H1 (cell line): ENCODE data around the gene BTG2. TPM values are rescaled to one million over a fixed set of nuclear protein-coding genes. Genes with fewer than 3 reads are reported as not detected.
A peak's percentile ranks its signal among the peaks of the same experiment; 100 is the strongest.

Source experiments
- CTCF ChIA-PET: fragments of 300-600 bp; sonication (Branson Sonifier 250); formaldehyde crosslinking; loops from one replicate; lab custom pipeline; 2021; ENCODE audit not compliant: partially characterized antibody; lab: Charles Lee
- POLR2A ChIA-PET: fragments of 300-600 bp; sonication (Branson Sonifier 250); formaldehyde crosslinking; loops from one replicate; lab custom pipeline; 2021; ENCODE audit warnings: inconsistent platforms; ENCODE audit not compliant: partially characterized antibody; lab: Charles Lee
- DNase-seq, 2 experiments: peaks; one replicate each; pipeline versions ENCODE4 v3.0.0 to v3.0.0-alpha.2; 2010 to 2022; ENCODE audit warnings: low spot score in 2 of 2, low read depth in 1 of 2, mixed read lengths in 1 of 2
- FAIRE-seq: peaks from 2 replicates; lab custom pipeline; 2011; peaks lifted over from hg19 to GRCh38; lab: Jason Lieb, UNC
- H2AFZ ChIP-seq: 2 replicates; pipeline ENCODE4 v1.8.1; 2012; ENCODE audit warnings: low read length, inconsistent platforms
- H2AK5ac ChIP-seq: 2 replicates; pipeline ENCODE4 v1.6.1; 2013; ENCODE audit warnings: low read depth, low read length
- H2BK120ac ChIP-seq: replicated peaks from 2 replicates; pipeline ENCODE3; 2013; ENCODE audit warnings: low read depth, low read length, inconsistent platforms
- H2BK12ac ChIP-seq: 2 replicates; pipeline ENCODE4 v1.6.1; 2013; ENCODE audit warnings: low read depth, low read length
- H2BK15ac ChIP-seq: 2 replicates; pipeline ENCODE4 v1.6.1; 2013; ENCODE audit warnings: low read length
- H2BK20ac ChIP-seq: 2 replicates; pipeline ENCODE4 v1.6.1; 2013; ENCODE audit warnings: low read length
- H2BK5ac ChIP-seq: 2 replicates; pipeline ENCODE4 v1.6.1; 2013; ENCODE audit warnings: low read depth, low read length
- H3K14ac ChIP-seq: 2 replicates; pipeline ENCODE4 v1.6.1; 2013; ENCODE audit warnings: inconsistent platforms; ENCODE audit not compliant: insufficient read length
- H3K18ac ChIP-seq: 2 replicates; pipeline ENCODE4 v1.6.1; 2013; ENCODE audit warnings: low read length; ENCODE audit errors: extremely low read depth
- H3K23ac ChIP-seq: 2 replicates; pipeline ENCODE4 v1.6.1; 2013; ENCODE audit warnings: inconsistent platforms; ENCODE audit not compliant: insufficient read length
- H3K23me2 ChIP-seq: 2 replicates; pipeline ENCODE4 v1.6.1; 2013; ENCODE audit warnings: low read depth, low read length
- H3K27ac ChIP-seq: 2 replicates; pipeline ENCODE4 v1.6.1; 2011; ENCODE audit warnings: low read depth, low read length, inconsistent platforms
- H3K27me3 ChIP-seq, 4 experiments: replicated peaks in 1 of 4; 1 replicate in 1 of 4; 2 replicates in 3 of 4; pipeline versions ENCODE4 v1.6.1 to v1.8.1; 2011 to 2013; ENCODE audit warnings: low read length in 3 of 4, mild to moderate bottlenecking in 3 of 4, inconsistent platforms in 2 of 4, mixed read lengths in 2 of 4, moderate library complexity in 1 of 4; ENCODE audit not compliant: control insufficient read depth in 3 of 4, insufficient read depth in 3 of 4; ENCODE audit errors: extremely low read depth in 1 of 4
- H3K36me3 ChIP-seq, 4 experiments: 2 replicates each; pipeline versions ENCODE4 v1.6.1 to v1.8.1; 2011 to 2013; ENCODE audit warnings: mild to moderate bottlenecking in 4 of 4, low read length in 3 of 4, moderate library complexity in 2 of 4, control low read depth in 1 of 4, inconsistent platforms in 1 of 4; ENCODE audit not compliant: insufficient read depth in 4 of 4, control insufficient read depth in 2 of 4
- H3K4ac ChIP-seq: replicated peaks from 2 replicates; pipeline ENCODE3; 2013; ENCODE audit warnings: low read length, low read depth, mixed read lengths, inconsistent platforms; ENCODE audit not compliant: insufficient read length
- H3K4me1 ChIP-seq, 4 experiments: replicated peaks in 1 of 4; 1 replicate in 1 of 4; 2 replicates in 3 of 4; pipeline versions ENCODE4 v1.6.1 to v1.8.1; 2011 to 2013; ENCODE audit warnings: low read length in 3 of 4, inconsistent platforms in 2 of 4, mixed read lengths in 1 of 4; ENCODE audit not compliant: insufficient read depth in 4 of 4, control insufficient read depth in 3 of 4
- H3K4me2 ChIP-seq, 2 experiments: 2 replicates each; pipeline versions ENCODE4 v1.6.1 to v1.8.1; 2011 to 2013; ENCODE audit warnings: low read depth in 2 of 2, low read length in 2 of 2, control low read depth in 1 of 2, inconsistent platforms in 1 of 2, mild to moderate bottlenecking in 1 of 2; ENCODE audit not compliant: insufficient read depth in 1 of 2
- H3K4me3 ChIP-seq, 4 experiments: fragments of 200-600, 300-600 bp in 1 of 4; sonication (generic), shearing (Covaris generic), sonication (Bioruptor Twin) in 1 of 4; 2 replicates each; pipeline versions ENCODE4 v1.5.1 to v1.8.1; 2011 to 2016; ENCODE audit warnings: low read length in 4 of 4, low read depth in 3 of 4, control low read depth in 2 of 4, inconsistent platforms in 2 of 4, mild to moderate bottlenecking in 2 of 4, mixed read lengths in 1 of 4, moderate library complexity in 1 of 4; ENCODE audit not compliant: insufficient read depth in 2 of 4; ENCODE audit errors: extremely low read depth in 1 of 4
- H3K56ac ChIP-seq: replicated peaks from 2 replicates; pipeline ENCODE3; 2013; ENCODE audit warnings: low read depth, mild to moderate bottlenecking, mixed read lengths, low read length, inconsistent platforms; ENCODE audit not compliant: insufficient read length
- H3K79me1 ChIP-seq: 2 replicates; pipeline ENCODE4 v1.6.1; 2013; ENCODE audit warnings: low read depth, low read length, control low read depth
- H3K79me2 ChIP-seq, 2 experiments: 2 replicates each; pipeline versions ENCODE4 v1.6.1 to v1.8.1; 2012 to 2013; ENCODE audit warnings: low read length in 2 of 2, mild to moderate bottlenecking in 2 of 2, inconsistent platforms in 1 of 2; ENCODE audit not compliant: insufficient read depth in 2 of 2, control insufficient read depth in 1 of 2
- H3K9ac ChIP-seq, 4 experiments: replicated peaks in 1 of 4; 1 replicate in 1 of 4; 2 replicates in 3 of 4; pipeline versions ENCODE4 v1.6.1 to v1.8.1; 2011 to 2013; ENCODE audit warnings: low read depth in 3 of 4, low read length in 3 of 4, control low read depth in 2 of 4, mild to moderate bottlenecking in 2 of 4, moderate library complexity in 2 of 4, inconsistent platforms in 1 of 4; ENCODE audit errors: extremely low read depth in 1 of 4
- H3K9me3 ChIP-seq, 2 experiments: 2 replicates each; pipeline versions ENCODE4 v1.6.1 to v1.8.1; 2012 to 2013; ENCODE audit warnings: mild to moderate bottlenecking in 2 of 2, moderate library complexity in 2 of 2, control low read depth in 1 of 2, inconsistent platforms in 1 of 2, low read depth in 1 of 2, low read length in 1 of 2, mixed read lengths in 1 of 2; ENCODE audit not compliant: insufficient read depth in 2 of 2
- H4K20me1 ChIP-seq, 2 experiments: replicated peaks in 1 of 2; 2 replicates each; pipeline versions ENCODE3 to v1.8.1; 2011 to 2013; ENCODE audit warnings: inconsistent platforms in 2 of 2, low read length in 2 of 2, mild to moderate bottlenecking in 1 of 2; ENCODE audit not compliant: insufficient read depth in 2 of 2, control insufficient read depth in 1 of 2
- H4K5ac ChIP-seq: 2 replicates; pipeline ENCODE4 v1.6.1; 2013; ENCODE audit warnings: low read length, low read depth, mixed read lengths, inconsistent platforms; ENCODE audit not compliant: insufficient read length
- H4K8ac ChIP-seq: 2 replicates; pipeline ENCODE4 v1.8.0; 2013; ENCODE audit warnings: mild to moderate bottlenecking, moderate library complexity, low read length, inconsistent platforms; ENCODE audit not compliant: insufficient read depth; ENCODE audit errors: extremely low read depth
- H4K91ac ChIP-seq: replicated peaks from 2 replicates; pipeline ENCODE3; 2013; ENCODE audit warnings: low read length, mixed read lengths, inconsistent platforms; ENCODE audit not compliant: insufficient read length
- BCL11A ChIP-seq, 2 experiments: IDR thresholded peaks; one replicate each; pipeline ENCODE4 v1.6.1; 2011; ENCODE audit warnings: low read depth in 2 of 2, low read length in 2 of 2, mild to moderate bottlenecking in 2 of 2
- BRCA1 ChIP-seq: IDR thresholded peaks from 2 replicates; pipeline ENCODE4 v1.6.1; 2012; ENCODE audit warnings: low read depth, low read length, improper control_type of control experiment
- CBX5 ChIP-seq: fragments of 300-800, 300-1000 bp; sonication (generic); IDR thresholded peaks from 2 replicates; pipeline ENCODE4 v1.7.1; 2016; ENCODE audit warnings: antibody characterized with exemption, low read length, low read depth
- CBX8 ChIP-seq: fragments of 300-800, 300-1000 bp; sonication (generic); IDR thresholded peaks from 2 replicates; pipeline ENCODE4 v1.7.1; 2016; ENCODE audit warnings: low read depth, low read length, borderline replicate concordance
- CHD1 ChIP-seq: IDR thresholded peaks from 2 replicates; pipeline ENCODE4 v1.6.1; 2012; ENCODE audit warnings: low read depth, low read length, improper control_type of control experiment
- CREB1 ChIP-seq: IDR thresholded peaks from 2 replicates; pipeline ENCODE4 v1.6.1; 2012; ENCODE audit warnings: inconsistent platforms
- EP300 ChIP-seq, 2 experiments: IDR thresholded peaks; 1 replicate in 1 of 2; 2 replicates in 1 of 2; pipeline ENCODE4 v1.6.1; 2011 to 2012; ENCODE audit warnings: low read depth in 2 of 2, low read length in 2 of 2, mild to moderate bottlenecking in 2 of 2, borderline replicate concordance in 1 of 2, inconsistent platforms in 1 of 2, moderate library complexity in 1 of 2
- KDM1A ChIP-seq: fragments of 200-600, 300-600 bp; sonication (generic); IDR thresholded peaks from 2 replicates; pipeline ENCODE4 v1.7.1; 2016; ENCODE audit warnings: mild to moderate bottlenecking, low read length, borderline replicate concordance
- NANOG ChIP-seq: IDR thresholded peaks from 2 replicates; pipeline ENCODE4 v1.6.1; 2011; ENCODE audit warnings: low read length, low read depth, mild to moderate bottlenecking, inconsistent platforms; ENCODE audit not compliant: insufficient read depth, poor library complexity, severe bottlenecking
- PHF8 ChIP-seq: fragments of 200-600 bp; sonication (generic); conservative IDR thresholded peaks from 2 replicates; pipeline ENCODE4 v1.7.1; 2012; ENCODE audit warnings: low read depth, mild to moderate bottlenecking, inconsistent platforms, low read length, moderate library complexity
- SIRT6 ChIP-seq: IDR thresholded peaks from one replicate; pipeline ENCODE4 v1.7.1; 2012; ENCODE audit warnings: low read length, inconsistent platforms
- WGBS, 2 experiments: shearing (Covaris generic) in 1 of 2; methylation state at CpG; one replicate each; pipeline versions ENCODE4 v1.1.6 to v1.1.7; 2013 to 2015; ENCODE audit warnings: low lambda C conversion rate in 2 of 2, mixed read lengths in 2 of 2, inconsistent platforms in 1 of 2, low coverage in 1 of 2, missing lambda C conversion rate in 1 of 2; ENCODE audit not compliant: insufficient replicate concordance in 2 of 2, insufficient coverage in 1 of 2, insufficient read length in 1 of 2; ENCODE audit errors: extremely low coverage in 1 of 2, missing lambda C conversion rate in 1 of 2; 5-methylcytosine and 5-hydroxymethylcytosine counted together
- polyA plus RNA-seq, 7 experiments: library from polyadenylated mRNA; depleted of rRNA in 3 of 7; stranded (reverse) in 5 of 7; unstranded in 2 of 7; fragments of >200 nt in 5 of 7; fragments of 200-250 nt in 2 of 7; gene quantifications; 1 replicate in 5 of 7; 2 replicates in 1 of 7; 4 replicates in 1 of 7; pipeline versions ENCODE4 v1.2.1 to v1.2.3, GENCODE V29; 2011 to 2013; ENCODE audit warnings: missing spikeins in 2 of 7, mixed read lengths in 2 of 7
- total RNA-seq: library from RNA; stranded (reverse); fragmentation: NEBNext Ultra II Directional; extraction: Animal tissue kit (Norgen Biotek cat#: 25700); gene quantifications from 2 replicates; pipeline ENCODE4 v1.2.1, GENCODE V29; 2021

The BTG2 gene
- total and polyA plus RNA-seq, 2 of the 8 experiments (the other 6 are each of a cell fraction or from before 2014, with no cell fraction given), result 4.8 to 11.0 TPM

DNA sequence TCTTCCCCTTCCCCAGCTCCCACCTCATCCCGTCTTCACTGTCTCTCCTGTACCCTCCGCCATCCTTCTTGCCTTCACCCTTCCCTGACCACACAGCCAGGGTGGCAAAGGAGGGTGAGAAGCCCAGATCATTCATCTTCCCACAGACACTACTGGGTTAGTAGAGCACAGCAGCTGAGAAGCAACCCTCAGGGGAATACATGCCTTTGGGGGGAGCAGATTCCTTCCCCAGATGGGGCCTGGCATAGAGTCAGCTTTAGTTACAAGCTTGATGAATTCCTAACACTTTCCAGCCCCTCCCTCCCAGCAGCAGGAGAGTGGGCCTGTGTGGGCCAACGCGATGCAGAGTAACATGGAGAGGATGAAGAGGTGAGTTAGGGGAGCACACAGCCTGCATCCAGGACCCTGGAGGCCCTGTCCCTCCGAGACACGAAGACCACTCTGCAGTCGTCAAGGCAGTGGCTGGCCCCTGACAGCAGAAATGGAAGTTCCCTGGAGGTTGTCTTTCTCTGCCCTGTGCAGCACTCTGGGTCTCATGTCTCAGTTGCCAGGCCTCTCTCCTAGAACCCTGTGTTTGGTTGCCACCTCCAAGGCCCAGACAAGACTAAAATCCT lies 8.8 kb upstream of the BTG2 start:
- Histone ChIP-seq H4K5ac (no peak overlapping the region), H3K56ac (no peak overlapping the region), H3K9me3 (no peaks in the 10 kb centered on the region), H4K8ac (no peak overlapping the region), H3K4me2 (no peak overlapping the region), H3K36me3 (no peaks in the 10 kb centered on the region), H3K27ac (no peak overlapping the region), H2AK5ac (no peak overlapping the region), H3K18ac (no peak overlapping the region), H3K4me3 (no peak overlapping the region), H3K79me1 (no peaks in the 10 kb centered on the region), H3K4me1 (no peaks in the 10 kb centered on the region; a peak in 1 of 7 replicates), H2BK15ac (no peak overlapping the region), H3K4ac (no peak overlapping the region), H2AFZ (no peak overlapping the region), H2BK120ac (no peak overlapping the region), H2BK5ac (no peak overlapping the region), H3K14ac (no peak overlapping the region), H3K23me2 (no peaks in the 10 kb centered on the region), H3K23ac (no peak overlapping the region), H4K20me1 (no peaks in the 10 kb centered on the region), H3K27me3 (peaks cover 0 to 24% (median 10%) of the 10 kb centered on the region in 4 experiments; a peak in 6 of 7 replicates), H4K91ac (no peak overlapping the region), H3K9ac (no peak overlapping the region), H2BK20ac (no peak overlapping the region), H3K79me2 (no peaks in the 10 kb centered on the region), H2BK12ac (0 out of 2 replicates have a peak overlapping the region, but pooled peaks have one; percentile 17)
- 89% methylated on average over 7 of the region's 7 CpGs; no CpG with 5 or more reads in 1 of the 2 experiments for WGBS, 2 experiments
- DNase-seq, result no peak
- ChIA-PET POLR2A (interaction anchor here (1.4 kb wide), 1 partner anchor 13 kb away, joined by 4 read pairs; no protein-coding TSS in a partner anchor), CTCF (interaction anchor here (1.4 to 39.0 kb wide), 5 partner anchors 10 to 43 kb away, joined by 3 to 785 read pairs (median 17); no protein-coding TSS in a partner anchor)
- no peak for FAIRE-seq
- no peak for TF ChIP-seq EP300 (IDR thresholded peaks at IDR 0.05; ENCODE audit: borderline replicate concordance in 1 of 2, low read depth in 2 of 2, low read length in 2 of 2)
- TF ChIP-seq SIRT6, result no peak
- no peak for TF ChIP-seq CHD1
- no peak for TF ChIP-seq PHF8
- no peak for TF ChIP-seq KDM1A
- TF ChIP-seq NANOG, result no peak
- TF ChIP-seq CBX5, result no peak
- no peak for TF ChIP-seq CREB1
- TF ChIP-seq BCL11A (IDR thresholded peaks at IDR 0.05; ENCODE audit: low read depth in 2 of 2, low read length in 2 of 2), result no peak
- no peak for TF ChIP-seq BRCA1
- TF ChIP-seq CBX8, result no peak
